PC-9 (cell line): ENCODE data around the gene DOCK1. TPM values are rescaled to one million over a fixed set of nuclear protein-coding genes. Genes with fewer than 3 reads are reported as not detected.

Source experiments
- BruUV-seq: library from RNA; stranded (reverse); fragments of 400-500 nt; replicated peaks from 2 replicates; lab custom pipeline; 2021; lab: Mats Ljungman, UMichigan
- CTCF ChIA-PET: fragments of 300-600 bp; sonication (Branson Sonifier 250); formaldehyde crosslinking; loops from one replicate; lab custom pipeline; 2022; ENCODE audit warnings: antibody characterized with exemption; lab: Charles Lee
- POLR2A ChIA-PET: fragments of 300-600 bp; sonication (Branson Sonifier 250); formaldehyde crosslinking; loops from one replicate; lab custom pipeline; 2022; ENCODE audit warnings: antibody characterized with exemption; ENCODE audit not compliant: unreplicated experiment; lab: Charles Lee
- DNase-seq, 2 experiments: peaks; one replicate each; pipeline versions ENCODE4 v3.0.0 to v3.0.0-alpha.2; 2015 to 2022; ENCODE audit warnings: mixed read lengths in 1 of 2
- H2AFZ ChIP-seq: fragments of 200-600 bp; sonication (generic); 2 replicates; pipeline ENCODE4 v1.8.1; 2017; ENCODE audit warnings: antibody characterized with exemption
- H3F3A ChIP-seq: fragments of 200-600 bp; sonication (generic); 2 replicates; pipeline ENCODE4 v1.8.1; 2017; ENCODE audit warnings: antibody characterized with exemption, mild to moderate bottlenecking, low read depth; ENCODE audit not compliant: insufficient read depth
- H3K27ac ChIP-seq: fragments of 200-600 bp; sonication (generic); 2 replicates; pipeline ENCODE4 v1.6.1; 2016; ENCODE audit warnings: mixed run types
- H3K27me3 ChIP-seq: fragments of 200-600 bp; sonication (generic); 2 replicates; pipeline ENCODE4 v1.6.1; 2016; ENCODE audit warnings: low read depth, mixed run types; ENCODE audit not compliant: insufficient read depth
- H3K36me3 ChIP-seq: fragments of 200-600 bp; sonication (generic); 2 replicates; pipeline ENCODE4 v1.6.1; 2016; ENCODE audit warnings: low read depth, mixed run types
- H3K4me1 ChIP-seq: fragments of 200-600 bp; sonication (generic); replicated peaks from 2 replicates; pipeline ENCODE4 v1.6.1; 2016; ENCODE audit warnings: mixed run types; ENCODE audit not compliant: insufficient read depth
- H3K4me2 ChIP-seq: fragments of 200-600 bp; sonication (generic); 2 replicates; pipeline ENCODE4 v1.6.1; 2017; ENCODE audit warnings: mixed run types
- H3K4me3 ChIP-seq: fragments of 200-600 bp; sonication (generic); 2 replicates; pipeline ENCODE4 v1.6.1; 2016; ENCODE audit warnings: mixed run types
- H3K79me2 ChIP-seq: fragments of 200-600 bp; sonication (generic); 2 replicates; pipeline ENCODE4 v1.6.1; 2017; ENCODE audit warnings: low read depth, mixed run types
- H3K9me2 ChIP-seq: fragments of 200-600 bp; sonication (generic); 2 replicates; pipeline ENCODE4 v1.8.1; 2017; ENCODE audit warnings: mild to moderate bottlenecking; ENCODE audit not compliant: insufficient read depth
- H3K9me3 ChIP-seq: fragments of 200-600 bp; sonication (generic); 2 replicates; pipeline ENCODE4 v1.8.1; 2016; ENCODE audit warnings: low read depth; ENCODE audit not compliant: insufficient read depth
- H4K20me1 ChIP-seq: fragments of 200-600 bp; sonication (generic); 2 replicates; pipeline ENCODE4 v1.8.1; 2017; ENCODE audit not compliant: insufficient read depth
- EZH2 ChIP-seq: fragments of 200-600 bp; sonication (generic); IDR thresholded peaks from 2 replicates; pipeline ENCODE4 v1.8.0; 2017; ENCODE audit warnings: antibody characterized with exemption, low read depth
- intact Hi-C: fragments of 100-400 bp; cut with micrococcal nuclease; formaldehyde crosslinking; loops from one replicate; pipeline ENCODE4 v1.10.0; 2022; ENCODE audit not compliant: unreplicated experiment
- total RNA-seq: library from RNA; stranded (reverse); gene quantifications from 2 replicates; pipeline ENCODE4 v1.2.3, GENCODE V29; 2021
- TF ChIP-seq, protein P1 (sequence below): fragments of 200-600 bp; sonication (generic); conservative IDR thresholded peaks from 2 replicates; pipeline ENCODE4 v1.6.1; 2017; ENCODE audit warnings: mixed run types, antibody characterized with exemption, mild to moderate bottlenecking, moderate library complexity

DOCK1 gene
- total RNA-seq, 1 experiment from 2014 or later, result 24.8 TPM

DNA sequence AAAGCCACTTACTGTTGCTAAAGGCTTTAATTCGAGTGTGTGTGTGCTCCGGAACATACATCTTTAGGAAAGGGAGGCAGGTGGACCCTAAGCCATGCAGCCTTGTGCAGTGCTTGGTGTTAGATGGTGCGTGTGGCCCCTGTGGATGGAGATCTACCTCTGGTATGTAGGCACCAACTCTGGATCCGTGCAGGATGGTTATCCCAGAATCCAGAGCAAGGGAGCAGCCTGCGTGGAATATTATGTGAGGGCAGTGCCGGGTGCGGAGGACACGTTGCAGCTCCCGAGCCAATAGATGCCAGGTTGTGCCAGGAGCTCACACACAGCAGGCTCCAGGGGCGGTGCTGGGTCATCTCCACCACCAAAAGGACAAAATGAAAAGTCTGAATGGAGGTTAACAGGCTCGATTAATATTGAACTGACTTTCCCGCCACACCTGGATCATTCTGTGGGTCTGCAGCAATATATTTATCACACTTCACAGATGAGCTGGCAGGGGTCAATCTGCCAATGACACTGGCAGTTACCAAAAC, 500.9 kb downstream of the DOCK1 start:
- H3K27ac ChIP-seq, result no peak overlapping the region
- H3K4me1 ChIP-seq, result no peaks in the 10 kb centered on the region
- no peak for DNase-seq
- H3K4me3 ChIP-seq, result no peak overlapping the region
- H3K79me2 ChIP-seq, result no peaks in the 10 kb centered on the region
- ChIA-PET CTCF (no interaction called here), POLR2A (no interaction called here)
- no peaks in the 10 kb centered on the region for H3F3A ChIP-seq
- no peaks in the 10 kb centered on the region for H3K9me2 ChIP-seq
- no peaks in the 10 kb centered on the region for H3K36me3 ChIP-seq
- intact Hi-C loops, result no loop called here
- H3K9me3 ChIP-seq, result no peaks in the 10 kb centered on the region
- H3K27me3 ChIP-seq, result no peaks in the 10 kb centered on the region
- no peak overlapping the region for H2AFZ ChIP-seq
- no TSS peak for BruUV-seq
- no peak overlapping the region for H3K4me2 ChIP-seq
- no peaks in the 10 kb centered on the region for H4K20me1 ChIP-seq
- no peak for TF ChIP-seq EZH2
- TF ChIP-seq, protein P1, sequence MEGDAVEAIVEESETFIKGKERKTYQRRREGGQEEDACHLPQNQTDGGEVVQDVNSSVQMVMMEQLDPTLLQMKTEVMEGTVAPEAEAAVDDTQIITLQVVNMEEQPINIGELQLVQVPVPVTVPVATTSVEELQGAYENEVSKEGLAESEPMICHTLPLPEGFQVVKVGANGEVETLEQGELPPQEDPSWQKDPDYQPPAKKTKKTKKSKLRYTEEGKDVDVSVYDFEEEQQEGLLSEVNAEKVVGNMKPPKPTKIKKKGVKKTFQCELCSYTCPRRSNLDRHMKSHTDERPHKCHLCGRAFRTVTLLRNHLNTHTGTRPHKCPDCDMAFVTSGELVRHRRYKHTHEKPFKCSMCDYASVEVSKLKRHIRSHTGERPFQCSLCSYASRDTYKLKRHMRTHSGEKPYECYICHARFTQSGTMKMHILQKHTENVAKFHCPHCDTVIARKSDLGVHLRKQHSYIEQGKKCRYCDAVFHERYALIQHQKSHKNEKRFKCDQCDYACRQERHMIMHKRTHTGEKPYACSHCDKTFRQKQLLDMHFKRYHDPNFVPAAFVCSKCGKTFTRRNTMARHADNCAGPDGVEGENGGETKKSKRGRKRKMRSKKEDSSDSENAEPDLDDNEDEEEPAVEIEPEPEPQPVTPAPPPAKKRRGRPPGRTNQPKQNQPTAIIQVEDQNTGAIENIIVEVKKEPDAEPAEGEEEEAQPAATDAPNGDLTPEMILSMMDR, result no peak

DNA sequence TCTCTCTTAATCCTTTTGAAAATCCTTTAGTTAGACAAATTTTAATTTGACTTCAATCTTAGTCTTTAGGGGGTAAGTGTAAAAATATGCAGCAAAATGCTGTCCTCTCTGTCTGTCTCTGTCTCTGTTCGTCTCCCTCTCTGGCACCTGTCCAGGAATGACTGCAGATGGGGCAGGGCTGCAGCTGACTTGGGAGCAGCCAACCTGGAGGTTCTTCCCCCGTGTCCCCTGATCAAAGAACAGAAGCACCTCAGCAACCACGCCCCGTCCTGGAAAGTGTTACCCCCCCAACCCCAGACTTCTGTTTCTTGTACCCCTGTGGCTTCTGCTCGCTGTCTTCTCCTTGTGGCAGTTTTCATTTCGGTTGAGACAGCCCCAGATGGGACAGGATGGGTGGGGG, 502.3 kb downstream of the DOCK1 start:
- intact Hi-C loops, result no loop called here
- TF ChIP-seq, protein P1, result no peak
- TF ChIP-seq EZH2, result no peak
- POLR2A ChIA-PET, result no interaction called here
- H2AFZ ChIP-seq, result no peak overlapping the region
- no peak overlapping the region for H3K27ac ChIP-seq
- no peaks in the 10 kb centered on the region for H4K20me1 ChIP-seq
- no TSS peak for BruUV-seq
- H3K9me2 ChIP-seq, result no peaks in the 10 kb centered on the region
- CTCF ChIA-PET, result no interaction called here
- DNase-seq, result no peak
- H3K27me3 ChIP-seq, result no peaks in the 10 kb centered on the region
- no peak overlapping the region for H3K4me3 ChIP-seq
- H3F3A ChIP-seq, result no peaks in the 10 kb centered on the region
- no peaks in the 10 kb centered on the region for H3K79me2 ChIP-seq
- H3K4me1 ChIP-seq, result no peaks in the 10 kb centered on the region
- no peaks in the 10 kb centered on the region for H3K36me3 ChIP-seq
- no peaks in the 10 kb centered on the region for H3K9me3 ChIP-seq
- no peak overlapping the region for H3K4me2 ChIP-seq

DNA sequence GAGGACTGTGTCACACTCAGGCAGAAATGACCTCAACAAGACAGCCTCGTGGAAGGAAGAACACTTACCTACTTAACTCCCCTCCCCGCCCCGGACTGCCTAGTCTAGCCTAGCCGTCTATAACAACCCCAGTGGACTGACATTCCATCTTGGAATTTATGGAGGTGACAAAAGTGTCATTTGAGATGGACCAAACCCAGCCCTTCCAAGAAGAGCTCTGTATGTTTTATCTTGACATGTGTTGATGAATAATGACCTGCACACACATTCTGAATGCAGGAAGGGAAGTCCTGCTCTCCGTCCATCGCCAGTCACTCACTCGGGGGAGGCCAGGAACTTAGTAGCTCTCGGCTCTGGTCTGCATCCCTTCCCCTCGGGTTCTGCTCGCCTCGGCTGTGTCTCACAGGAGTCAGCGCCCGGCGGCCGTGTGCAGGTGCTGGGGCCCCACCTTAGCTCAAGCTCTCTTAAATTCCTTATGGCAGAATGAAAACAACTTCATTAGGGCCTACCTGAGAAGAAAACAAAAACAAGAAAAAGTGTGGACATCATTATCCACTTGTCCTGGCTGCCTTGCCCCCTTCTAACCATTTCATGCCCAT, 503.0 kb downstream of the DOCK1 start:
- Histone ChIP-seq H4K20me1 (no peaks in the 10 kb centered on the region), H3K9me2 (no peaks in the 10 kb centered on the region), H3K27ac (no peak overlapping the region), H2AFZ (no peak overlapping the region), H3K4me1 (no peaks in the 10 kb centered on the region), H3K9me3 (no peaks in the 10 kb centered on the region), H3K27me3 (no peaks in the 10 kb centered on the region), H3F3A (no peaks in the 10 kb centered on the region), H3K79me2 (no peaks in the 10 kb centered on the region), H3K4me2 (no peak overlapping the region), H3K4me3 (no peak overlapping the region), H3K36me3 (no peaks in the 10 kb centered on the region)
- TF ChIP-seq, protein P1, result no peak
- no peak for TF ChIP-seq EZH2
- ChIA-PET POLR2A (no interaction called here), CTCF (no interaction called here)
- no peak for DNase-seq
- intact Hi-C loops, result no loop called here
- BruUV-seq, result no TSS peak
